Activated naive CD4-positive, alpha-beta T cell treated with anti-CD3 and anti-CD28 coated beads, Interleukin-2, amount 50 U/mL, for 24 hours (primary cell): ENCODE data around the gene BBS12.

ENCODE experiments used
- H3K27ac Mint-ChIP-seq: one replicate; pipeline ENCODE4 v1.8.0; 2021; ENCODE audit warnings: mild to moderate bottlenecking, mixed read lengths
- H3K27me3 Mint-ChIP-seq: one replicate; pipeline ENCODE4 v1.8.0; 2021; ENCODE audit warnings: mixed read lengths
- H3K36me3 Mint-ChIP-seq: one replicate; pipeline ENCODE4 v1.8.0; 2021; ENCODE audit warnings: mixed read lengths
- H3K4me1 Mint-ChIP-seq: one replicate; pipeline ENCODE4 v1.8.0; 2021; ENCODE audit warnings: mixed read lengths
- H3K4me3 Mint-ChIP-seq: one replicate; pipeline ENCODE4 v1.8.0; 2021; ENCODE audit warnings: mild to moderate bottlenecking, mixed read lengths
- H3K9me3 Mint-ChIP-seq: one replicate; pipeline ENCODE4 v1.8.0; 2021; ENCODE audit warnings: mixed read lengths

BBS12 gene

GRCh38 chr4:122793811-122794210 is 61.3 kb downstream of the BBS12 start:
- H3K9me3 Mint-ChIP-seq = no peaks in the 10 kb centered on the region
- H3K36me3 Mint-ChIP-seq = no peaks in the 10 kb centered on the region
- H3K27me3 Mint-ChIP-seq = peaks cover 2% of the 10 kb centered on the region
- H3K4me3 Mint-ChIP-seq = no peak overlapping the region
- no peak overlapping the region for H3K27ac Mint-ChIP-seq
- H3K4me1 Mint-ChIP-seq = no peaks in the 10 kb centered on the region
